H1 (cell line): ENCODE measurements around the gene CCDC86. TPM values are rescaled to one million over a fixed set of nuclear protein-coding genes. Genes with fewer than 3 reads are reported as not detected.

Source experiments
- CTCF ChIA-PET: fragments of 300-600 bp; sonication (Branson Sonifier 250); formaldehyde crosslinking; loops from one replicate; lab custom pipeline; 2021; ENCODE audit not compliant: partially characterized antibody; lab: Charles Lee
- POLR2A ChIA-PET: fragments of 300-600 bp; sonication (Branson Sonifier 250); formaldehyde crosslinking; loops from one replicate; lab custom pipeline; 2021; ENCODE audit warnings: inconsistent platforms; ENCODE audit not compliant: partially characterized antibody; lab: Charles Lee
- DNase-seq, 2 experiments: peaks; one replicate each; pipeline versions ENCODE4 v3.0.0 to v3.0.0-alpha.2; 2010 to 2022; ENCODE audit warnings: low spot score in 2 of 2, low read depth in 1 of 2, mixed read lengths in 1 of 2
- FAIRE-seq: peaks from 2 replicates; lab custom pipeline; 2011; peaks lifted over from hg19 to GRCh38; lab: Jason Lieb, UNC
- H2AFZ ChIP-seq: 2 replicates; pipeline ENCODE4 v1.8.1; 2012; ENCODE audit warnings: low read length, inconsistent platforms
- H2AK5ac ChIP-seq: 2 replicates; pipeline ENCODE4 v1.6.1; 2013; ENCODE audit warnings: low read depth, low read length
- H2BK120ac ChIP-seq: replicated peaks from 2 replicates; pipeline ENCODE3; 2013; ENCODE audit warnings: low read depth, low read length, inconsistent platforms
- H2BK12ac ChIP-seq: 2 replicates; pipeline ENCODE4 v1.6.1; 2013; ENCODE audit warnings: low read depth, low read length
- H2BK15ac ChIP-seq: 2 replicates; pipeline ENCODE4 v1.6.1; 2013; ENCODE audit warnings: low read length
- H2BK20ac ChIP-seq: 2 replicates; pipeline ENCODE4 v1.6.1; 2013; ENCODE audit warnings: low read length
- H2BK5ac ChIP-seq: 2 replicates; pipeline ENCODE4 v1.6.1; 2013; ENCODE audit warnings: low read depth, low read length
- H3K14ac ChIP-seq: 2 replicates; pipeline ENCODE4 v1.6.1; 2013; ENCODE audit warnings: inconsistent platforms; ENCODE audit not compliant: insufficient read length
- H3K18ac ChIP-seq: 2 replicates; pipeline ENCODE4 v1.6.1; 2013; ENCODE audit warnings: low read length; ENCODE audit errors: extremely low read depth
- H3K23ac ChIP-seq: 2 replicates; pipeline ENCODE4 v1.6.1; 2013; ENCODE audit warnings: inconsistent platforms; ENCODE audit not compliant: insufficient read length
- H3K23me2 ChIP-seq: 2 replicates; pipeline ENCODE4 v1.6.1; 2013; ENCODE audit warnings: low read depth, low read length
- H3K27ac ChIP-seq: 2 replicates; pipeline ENCODE4 v1.6.1; 2011; ENCODE audit warnings: low read depth, low read length, inconsistent platforms
- H3K27me3 ChIP-seq, 4 experiments: replicated peaks in 1 of 4; 1 replicate in 1 of 4; 2 replicates in 3 of 4; pipeline versions ENCODE4 v1.6.1 to v1.8.1; 2011 to 2013; ENCODE audit warnings: low read length in 3 of 4, mild to moderate bottlenecking in 3 of 4, inconsistent platforms in 2 of 4, mixed read lengths in 2 of 4, moderate library complexity in 1 of 4; ENCODE audit not compliant: control insufficient read depth in 3 of 4, insufficient read depth in 3 of 4; ENCODE audit errors: extremely low read depth in 1 of 4
- H3K36me3 ChIP-seq, 4 experiments: 2 replicates each; pipeline versions ENCODE4 v1.6.1 to v1.8.1; 2011 to 2013; ENCODE audit warnings: mild to moderate bottlenecking in 4 of 4, low read length in 3 of 4, moderate library complexity in 2 of 4, control low read depth in 1 of 4, inconsistent platforms in 1 of 4; ENCODE audit not compliant: insufficient read depth in 4 of 4, control insufficient read depth in 2 of 4
- H3K4ac ChIP-seq: replicated peaks from 2 replicates; pipeline ENCODE3; 2013; ENCODE audit warnings: low read length, low read depth, mixed read lengths, inconsistent platforms; ENCODE audit not compliant: insufficient read length
- H3K4me1 ChIP-seq, 4 experiments: replicated peaks in 1 of 4; 1 replicate in 1 of 4; 2 replicates in 3 of 4; pipeline versions ENCODE4 v1.6.1 to v1.8.1; 2011 to 2013; ENCODE audit warnings: low read length in 3 of 4, inconsistent platforms in 2 of 4, mixed read lengths in 1 of 4; ENCODE audit not compliant: insufficient read depth in 4 of 4, control insufficient read depth in 3 of 4
- H3K4me2 ChIP-seq, 2 experiments: 2 replicates each; pipeline versions ENCODE4 v1.6.1 to v1.8.1; 2011 to 2013; ENCODE audit warnings: low read depth in 2 of 2, low read length in 2 of 2, control low read depth in 1 of 2, inconsistent platforms in 1 of 2, mild to moderate bottlenecking in 1 of 2; ENCODE audit not compliant: insufficient read depth in 1 of 2
- H3K4me3 ChIP-seq, 4 experiments: fragments of 200-600, 300-600 bp in 1 of 4; sonication (generic), shearing (Covaris generic), sonication (Bioruptor Twin) in 1 of 4; 2 replicates each; pipeline versions ENCODE4 v1.5.1 to v1.8.1; 2011 to 2016; ENCODE audit warnings: low read length in 4 of 4, low read depth in 3 of 4, control low read depth in 2 of 4, inconsistent platforms in 2 of 4, mild to moderate bottlenecking in 2 of 4, mixed read lengths in 1 of 4, moderate library complexity in 1 of 4; ENCODE audit not compliant: insufficient read depth in 2 of 4; ENCODE audit errors: extremely low read depth in 1 of 4
- H3K56ac ChIP-seq: replicated peaks from 2 replicates; pipeline ENCODE3; 2013; ENCODE audit warnings: low read depth, mild to moderate bottlenecking, mixed read lengths, low read length, inconsistent platforms; ENCODE audit not compliant: insufficient read length
- H3K79me1 ChIP-seq: 2 replicates; pipeline ENCODE4 v1.6.1; 2013; ENCODE audit warnings: low read depth, low read length, control low read depth
- H3K79me2 ChIP-seq, 2 experiments: 2 replicates each; pipeline versions ENCODE4 v1.6.1 to v1.8.1; 2012 to 2013; ENCODE audit warnings: low read length in 2 of 2, mild to moderate bottlenecking in 2 of 2, inconsistent platforms in 1 of 2; ENCODE audit not compliant: insufficient read depth in 2 of 2, control insufficient read depth in 1 of 2
- H3K9ac ChIP-seq, 4 experiments: replicated peaks in 1 of 4; 1 replicate in 1 of 4; 2 replicates in 3 of 4; pipeline versions ENCODE4 v1.6.1 to v1.8.1; 2011 to 2013; ENCODE audit warnings: low read depth in 3 of 4, low read length in 3 of 4, control low read depth in 2 of 4, mild to moderate bottlenecking in 2 of 4, moderate library complexity in 2 of 4, inconsistent platforms in 1 of 4; ENCODE audit errors: extremely low read depth in 1 of 4
- H3K9me3 ChIP-seq, 2 experiments: 2 replicates each; pipeline versions ENCODE4 v1.6.1 to v1.8.1; 2012 to 2013; ENCODE audit warnings: mild to moderate bottlenecking in 2 of 2, moderate library complexity in 2 of 2, control low read depth in 1 of 2, inconsistent platforms in 1 of 2, low read depth in 1 of 2, low read length in 1 of 2, mixed read lengths in 1 of 2; ENCODE audit not compliant: insufficient read depth in 2 of 2
- H4K20me1 ChIP-seq, 2 experiments: replicated peaks in 1 of 2; 2 replicates each; pipeline versions ENCODE3 to v1.8.1; 2011 to 2013; ENCODE audit warnings: inconsistent platforms in 2 of 2, low read length in 2 of 2, mild to moderate bottlenecking in 1 of 2; ENCODE audit not compliant: insufficient read depth in 2 of 2, control insufficient read depth in 1 of 2
- H4K5ac ChIP-seq: 2 replicates; pipeline ENCODE4 v1.6.1; 2013; ENCODE audit warnings: low read length, low read depth, mixed read lengths, inconsistent platforms; ENCODE audit not compliant: insufficient read length
- H4K8ac ChIP-seq: 2 replicates; pipeline ENCODE4 v1.8.0; 2013; ENCODE audit warnings: mild to moderate bottlenecking, moderate library complexity, low read length, inconsistent platforms; ENCODE audit not compliant: insufficient read depth; ENCODE audit errors: extremely low read depth
- H4K91ac ChIP-seq: replicated peaks from 2 replicates; pipeline ENCODE3; 2013; ENCODE audit warnings: low read length, mixed read lengths, inconsistent platforms; ENCODE audit not compliant: insufficient read length
- ASH2L ChIP-seq: fragments of 200-600, 300-600 bp; sonication (generic); IDR thresholded peaks from one replicate; pipeline ENCODE4 v1.7.1; 2017; ENCODE audit warnings: low read length
- CBX8 ChIP-seq: fragments of 300-800, 300-1000 bp; sonication (generic); IDR thresholded peaks from 2 replicates; pipeline ENCODE4 v1.7.1; 2016; ENCODE audit warnings: low read depth, low read length, borderline replicate concordance
- CEBPB ChIP-seq: IDR thresholded peaks from 2 replicates; pipeline ENCODE4 v1.6.1; 2012; ENCODE audit warnings: low read depth, low read length
- CHD2 ChIP-seq: IDR thresholded peaks from 2 replicates; pipeline ENCODE4 v1.6.1; 2012; ENCODE audit warnings: low read length, improper control_type of control experiment
- RAD21 ChIP-seq, 2 experiments: IDR thresholded peaks in 1 of 2; conservative IDR thresholded peaks in 1 of 2; 2 replicates each; pipeline ENCODE4 v1.6.1; 2011; ENCODE audit warnings: low read depth in 2 of 2, low read length in 2 of 2, improper control_type of control experiment in 1 of 2, inconsistent platforms in 1 of 2, mild to moderate bottlenecking in 1 of 2, moderate library complexity in 1 of 2
- RXRA ChIP-seq: IDR thresholded peaks from 2 replicates; pipeline ENCODE4 v1.6.1; 2011; ENCODE audit warnings: low read depth, mild to moderate bottlenecking, low read length, moderate library complexity; ENCODE audit not compliant: insufficient read depth
- SIRT6 ChIP-seq: IDR thresholded peaks from one replicate; pipeline ENCODE4 v1.7.1; 2012; ENCODE audit warnings: low read length, inconsistent platforms
- SP4 ChIP-seq: IDR thresholded peaks from 2 replicates; pipeline ENCODE4 v1.6.1; 2012; ENCODE audit warnings: low read length, inconsistent platforms
- ZNF274 ChIP-seq: IDR thresholded peaks from 2 replicates; pipeline ENCODE4 v1.7.0; 2012; ENCODE audit warnings: low read length, borderline replicate concordance; ENCODE audit errors: extremely low read depth
- WGBS, 2 experiments: shearing (Covaris generic) in 1 of 2; methylation state at CpG; one replicate each; pipeline versions ENCODE4 v1.1.6 to v1.1.7; 2013 to 2015; ENCODE audit warnings: low lambda C conversion rate in 2 of 2, mixed read lengths in 2 of 2, inconsistent platforms in 1 of 2, low coverage in 1 of 2, missing lambda C conversion rate in 1 of 2; ENCODE audit not compliant: insufficient replicate concordance in 2 of 2, insufficient coverage in 1 of 2, insufficient read length in 1 of 2; ENCODE audit errors: extremely low coverage in 1 of 2, missing lambda C conversion rate in 1 of 2; 5-methylcytosine and 5-hydroxymethylcytosine counted together
- polyA plus RNA-seq, 7 experiments: library from polyadenylated mRNA; depleted of rRNA in 3 of 7; stranded (reverse) in 5 of 7; unstranded in 2 of 7; fragments of >200 nt in 5 of 7; fragments of 200-250 nt in 2 of 7; gene quantifications; 1 replicate in 5 of 7; 2 replicates in 1 of 7; 4 replicates in 1 of 7; pipeline versions ENCODE4 v1.2.1 to v1.2.3, GENCODE V29; 2011 to 2013; ENCODE audit warnings: missing spikeins in 2 of 7, mixed read lengths in 2 of 7
- total RNA-seq: library from RNA; stranded (reverse); fragmentation: NEBNext Ultra II Directional; extraction: Animal tissue kit (Norgen Biotek cat#: 25700); gene quantifications from 2 replicates; pipeline ENCODE4 v1.2.1, GENCODE V29; 2021
- TF ChIP-seq, protein P1 (sequence below), 3 experiments: IDR thresholded peaks; 1 replicate in 2 of 3; 2 replicates in 1 of 3; pipeline versions ENCODE4 v1.5.1 to v1.6.1; 2011; ENCODE audit warnings: low read length in 3 of 3, mild to moderate bottlenecking in 3 of 3, inconsistent platforms in 2 of 3, low read depth in 1 of 3, moderate library complexity in 1 of 3; ENCODE audit not compliant: insufficient read depth in 1 of 3; ENCODE audit errors: control extremely low read depth in 1 of 3
- TF ChIP-seq, protein P2 (sequence below): IDR thresholded peaks from 2 replicates; pipeline ENCODE4 v1.6.1; 2012; ENCODE audit warnings: inconsistent platforms

CCDC86 gene
- total and polyA plus RNA-seq, 2 of the 8 experiments (the other 6 are each of a cell fraction or from before 2014, with no cell fraction given) = 37.7 to 76.4 TPM

- no peaks in the 10 kb centered on the region for H4K20me1 ChIP-seq
- WGBS, 2 experiments = 86% methylated on average over 12 of the region's 12 CpGs; no CpG with 5 or more reads in 1 of the 2 experiments
- no peak overlapping the region for H2BK20ac ChIP-seq
- no peak overlapping the region for H3K4me3 ChIP-seq
- no peaks in the 10 kb centered on the region for H3K27me3 ChIP-seq
- H4K5ac ChIP-seq = no peak overlapping the region
- H3K9ac ChIP-seq = no peak overlapping the region
- FAIRE-seq (no peak), DNase-seq (no peak)
- H3K23ac ChIP-seq = no peak overlapping the region
- no peak overlapping the region for H2BK5ac ChIP-seq
- H2BK15ac ChIP-seq = no peak overlapping the region
- no peaks in the 10 kb centered on the region for H3K9me3 ChIP-seq
- ChIA-PET POLR2A (interaction anchor here (0.9 to 2.1 kb wide), 3 partner anchors 14 to 103 kb away, joined by 3 to 7 read pairs (median 3); no protein-coding TSS in a partner anchor), CTCF (interaction anchor here (0.8 to 9.5 kb wide), 9 partner anchors 9 to 55 kb away, joined by 3 to 52 read pairs (median 6); no protein-coding TSS in a partner anchor)
- no peak overlapping the region for H3K14ac ChIP-seq
- no peaks in the 10 kb centered on the region for H3K36me3 ChIP-seq
- H3K79me2 ChIP-seq = no peaks in the 10 kb centered on the region
- peak overlapping the region; percentile 74; the same call in 1 of the 2 replicates for H4K8ac ChIP-seq
- H2BK120ac ChIP-seq = no peak overlapping the region
- H3K4ac ChIP-seq = no peak overlapping the region
- H3K27ac ChIP-seq = no peak overlapping the region
- H3K79me1 ChIP-seq = no peaks in the 10 kb centered on the region
- no peaks in the 10 kb centered on the region for H3K23me2 ChIP-seq
- H3K56ac ChIP-seq = no peak overlapping the region
- no peak overlapping the region for H2AFZ ChIP-seq
- no peak overlapping the region for H2AK5ac ChIP-seq
- H4K91ac ChIP-seq = no peak overlapping the region
- peaks cover 0 to 4% (median 0%) of the 10 kb centered on the region in 4 experiments; a peak in 4 of 7 replicates for H3K4me1 ChIP-seq
- H3K18ac ChIP-seq = no peak overlapping the region
- H2BK12ac ChIP-seq = no peak overlapping the region
- no peak overlapping the region for H3K4me2 ChIP-seq
- TF ChIP-seq SIRT6 (no peak), RAD21 (IDR thresholded peaks at IDR 0.05 in 1 of 2, conservative IDR thresholded peaks at IDR 0.05 in 1 of 2; ENCODE audit: low read depth in 2 of 2, low read length in 2 of 2) (no peak), CBX8 (no peak), CEBPB (no peak), RXRA (no peak), ASH2L (no peak), SP4 (no peak), ZNF274 (no peak), CHD2 (no peak)
- TF ChIP-seq, protein P1, sequence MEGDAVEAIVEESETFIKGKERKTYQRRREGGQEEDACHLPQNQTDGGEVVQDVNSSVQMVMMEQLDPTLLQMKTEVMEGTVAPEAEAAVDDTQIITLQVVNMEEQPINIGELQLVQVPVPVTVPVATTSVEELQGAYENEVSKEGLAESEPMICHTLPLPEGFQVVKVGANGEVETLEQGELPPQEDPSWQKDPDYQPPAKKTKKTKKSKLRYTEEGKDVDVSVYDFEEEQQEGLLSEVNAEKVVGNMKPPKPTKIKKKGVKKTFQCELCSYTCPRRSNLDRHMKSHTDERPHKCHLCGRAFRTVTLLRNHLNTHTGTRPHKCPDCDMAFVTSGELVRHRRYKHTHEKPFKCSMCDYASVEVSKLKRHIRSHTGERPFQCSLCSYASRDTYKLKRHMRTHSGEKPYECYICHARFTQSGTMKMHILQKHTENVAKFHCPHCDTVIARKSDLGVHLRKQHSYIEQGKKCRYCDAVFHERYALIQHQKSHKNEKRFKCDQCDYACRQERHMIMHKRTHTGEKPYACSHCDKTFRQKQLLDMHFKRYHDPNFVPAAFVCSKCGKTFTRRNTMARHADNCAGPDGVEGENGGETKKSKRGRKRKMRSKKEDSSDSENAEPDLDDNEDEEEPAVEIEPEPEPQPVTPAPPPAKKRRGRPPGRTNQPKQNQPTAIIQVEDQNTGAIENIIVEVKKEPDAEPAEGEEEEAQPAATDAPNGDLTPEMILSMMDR (IDR thresholded peaks at IDR 0.05; ENCODE audit: control extremely low read depth in 1 of 3, insufficient read depth in 1 of 3, low read depth in 1 of 3, low read length in 3 of 3) = no peak
- TF ChIP-seq, protein P2, sequence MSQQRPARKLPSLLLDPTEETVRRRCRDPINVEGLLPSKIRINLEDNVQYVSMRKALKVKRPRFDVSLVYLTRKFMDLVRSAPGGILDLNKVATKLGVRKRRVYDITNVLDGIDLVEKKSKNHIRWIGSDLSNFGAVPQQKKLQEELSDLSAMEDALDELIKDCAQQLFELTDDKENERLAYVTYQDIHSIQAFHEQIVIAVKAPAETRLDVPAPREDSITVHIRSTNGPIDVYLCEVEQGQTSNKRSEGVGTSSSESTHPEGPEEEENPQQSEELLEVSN = no peak
Observed at GRCh38 chr11:60873533-60873932, 31.6 kb downstream of the CCDC86 start.
